Stimulated activated CD8-positive, alpha-beta memory T cell treated with anti-CD3 and anti-CD28 coated beads, Interleukin-7, amount 100 ng/mL, for 4 hours (primary cell): ENCODE results near the gene TRIM2.

ENCODE experiments used
- DNase-seq, 2 donors: peaks; one replicate each; pipeline ENCODE4 v3.0.0-alpha.2; 2020; ENCODE audit warnings: low read depth in 2 of 2

TRIM2 gene

DNA sequence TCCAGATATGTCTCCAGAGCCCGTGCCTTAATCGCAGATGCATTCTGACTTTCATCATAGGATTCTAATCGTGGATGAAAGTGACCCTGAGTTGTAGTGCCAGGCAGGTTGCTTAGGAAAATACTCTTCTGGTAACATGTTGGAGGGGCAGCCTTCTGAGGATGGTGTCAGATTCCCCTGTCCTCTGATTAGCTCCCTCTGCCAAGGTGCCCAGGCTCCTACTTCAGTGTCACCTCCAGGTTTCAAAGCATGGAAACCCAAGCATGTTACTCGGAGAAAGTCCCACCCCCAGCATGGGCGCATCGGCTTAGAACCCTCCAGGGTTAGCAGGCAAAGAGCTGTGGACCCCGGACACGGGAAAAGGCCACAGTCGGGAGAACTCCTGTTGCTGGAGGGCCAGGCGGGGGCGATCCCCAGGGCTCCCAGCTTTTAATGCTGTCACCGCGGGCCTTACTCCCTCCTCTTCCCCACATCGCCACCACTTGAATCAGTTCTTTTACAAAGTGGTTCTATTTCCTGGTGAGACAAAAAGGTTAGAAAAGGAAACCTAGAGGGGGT, 44.5 kb downstream of the TRIM2 start:
- peak in 1 of 2 donors; percentile 4 for DNase-seq

DNA sequence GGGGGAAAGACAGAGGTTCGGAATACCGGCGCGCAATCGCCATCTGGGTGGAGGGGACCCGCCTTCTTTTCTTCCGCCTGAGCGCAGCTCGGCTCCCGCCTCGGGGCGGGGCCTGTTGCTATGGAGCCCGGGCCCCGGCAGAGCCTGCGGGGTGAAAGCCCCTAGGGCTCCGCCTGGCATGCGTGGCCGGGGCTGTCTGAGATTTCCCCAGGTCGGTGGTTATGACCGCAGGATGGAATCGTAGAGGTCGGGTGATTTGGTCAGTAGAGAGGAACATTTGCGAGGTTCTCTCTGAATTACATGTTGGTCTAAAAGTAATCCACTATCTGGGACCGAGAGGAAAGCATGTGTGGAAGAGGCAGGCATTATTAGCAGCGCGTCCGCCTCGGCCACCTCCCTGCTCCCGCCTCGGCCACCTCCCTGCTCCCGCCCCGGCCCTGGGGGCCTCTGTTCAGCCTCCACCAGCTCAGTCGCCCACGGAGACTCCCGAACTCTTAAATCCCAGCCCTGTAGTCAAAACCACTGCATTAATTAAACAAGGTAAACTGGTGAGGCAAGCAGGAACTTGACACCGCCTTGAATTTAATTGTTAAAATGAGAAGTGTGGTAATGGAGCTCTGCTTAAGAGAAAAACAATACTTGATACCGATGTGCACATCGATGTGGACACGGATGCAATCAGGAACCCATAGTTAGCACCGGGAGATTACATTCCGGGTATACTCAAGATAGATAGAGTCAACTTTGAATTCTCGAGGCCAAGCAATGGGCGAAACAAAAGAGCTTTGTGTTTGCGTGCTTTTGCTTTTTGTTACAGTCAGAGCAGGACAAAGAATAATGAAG, 45.2 kb downstream of the TRIM2 start:
- DNase-seq: peak; percentile 68 to 84

DNA sequence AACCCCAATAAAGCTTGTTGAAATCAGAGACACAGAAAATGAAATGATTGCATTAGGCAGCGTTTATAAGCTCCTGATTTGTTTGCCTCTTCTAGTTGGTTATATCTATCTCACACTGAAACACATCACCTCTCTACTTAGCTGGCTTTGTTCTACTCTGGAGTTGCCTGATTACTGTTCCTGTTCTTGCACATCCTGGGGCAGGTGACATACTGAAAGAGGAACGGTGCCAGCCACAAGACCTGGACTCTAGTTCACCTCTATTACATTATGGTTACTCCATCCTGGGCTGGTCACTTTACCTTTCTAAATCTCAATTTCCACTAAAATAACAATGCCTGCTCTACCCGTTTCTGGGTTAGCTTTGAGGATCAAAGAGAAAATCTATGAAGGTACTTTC, 47.9 kb downstream of the TRIM2 start:
- DNase-seq: no peak

- DNase-seq: no peak
Observed at GRCh38 chr4:153255233-153255632, 51.0 kb downstream of the TRIM2 start.

GRCh38 chr4:153257151-153257620, 52.9 kb downstream of the TRIM2 start:
- DNase-seq: no peak

- no peak for DNase-seq
Observed at GRCh38 chr4:153257991-153258390, 53.7 kb downstream of the TRIM2 start.

DNA sequence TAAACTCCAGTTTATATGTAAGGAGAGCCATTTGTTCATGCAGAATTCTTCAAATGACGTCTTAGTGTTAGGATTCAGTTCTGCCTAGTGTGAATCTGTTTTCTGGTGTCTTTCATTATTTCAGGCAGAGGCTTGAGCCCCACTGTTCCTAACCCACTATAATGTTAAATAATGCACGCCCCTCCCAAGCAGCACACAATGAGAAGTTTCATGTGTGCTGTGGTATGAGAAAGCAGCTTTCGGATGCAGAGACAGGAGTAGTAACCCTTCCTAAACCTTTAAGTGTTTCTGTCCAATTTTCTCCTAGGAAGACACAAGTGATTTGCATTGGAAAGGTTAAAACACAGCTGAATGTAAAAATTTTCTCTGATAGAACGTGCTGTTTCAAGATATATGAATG, 54.5 kb downstream of the TRIM2 start:
- DNase-seq: no peak

GRCh38 chr4:153259661-153260060, 55.4 kb downstream of the TRIM2 start:
- DNase-seq: no peak

- no peak for DNase-seq
Observed at GRCh38 chr4:153260132-153260531, 55.9 kb downstream of the TRIM2 start.

GRCh38 chr4:153260553-153261300, 56.5 kb downstream of the TRIM2 start:
- DNase-seq: no peak

GRCh38 chr4:153261461-153261860, 57.2 kb downstream of the TRIM2 start:
- DNase-seq: no peak

- no peak for DNase-seq
Observed at GRCh38 chr4:153261914-153262313, 57.7 kb downstream of the TRIM2 start.

- DNase-seq: no peak
Observed at GRCh38 chr4:153265306-153266047, 61.2 kb downstream of the TRIM2 start.

- no peak for DNase-seq
Observed at GRCh38 chr4:153266988-153267387, 62.7 kb downstream of the TRIM2 start.

- no peak for DNase-seq
Observed at GRCh38 chr4:153267890-153268289, 63.6 kb downstream of the TRIM2 start.

DNA sequence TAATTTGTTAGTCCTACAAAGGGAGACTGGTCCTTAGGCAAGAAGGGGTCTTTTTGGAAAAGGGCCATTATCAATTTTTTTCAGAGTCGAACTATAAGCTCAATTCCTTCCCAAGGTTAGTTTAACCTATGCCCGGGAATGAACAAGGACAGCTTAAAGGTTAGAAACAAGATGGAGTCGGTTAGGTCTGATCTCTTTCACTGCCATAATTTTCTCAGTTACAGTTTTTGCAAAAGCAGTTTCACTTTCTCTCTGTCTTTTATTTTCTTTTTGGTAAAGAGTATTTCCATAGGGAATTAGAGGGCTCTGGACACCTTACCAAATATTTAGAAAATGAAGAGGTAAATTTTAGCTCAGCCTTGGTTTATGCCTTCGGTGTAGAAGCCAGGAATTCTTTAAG, 64.1 kb downstream of the TRIM2 start:
- DNase-seq: no peak

DNA sequence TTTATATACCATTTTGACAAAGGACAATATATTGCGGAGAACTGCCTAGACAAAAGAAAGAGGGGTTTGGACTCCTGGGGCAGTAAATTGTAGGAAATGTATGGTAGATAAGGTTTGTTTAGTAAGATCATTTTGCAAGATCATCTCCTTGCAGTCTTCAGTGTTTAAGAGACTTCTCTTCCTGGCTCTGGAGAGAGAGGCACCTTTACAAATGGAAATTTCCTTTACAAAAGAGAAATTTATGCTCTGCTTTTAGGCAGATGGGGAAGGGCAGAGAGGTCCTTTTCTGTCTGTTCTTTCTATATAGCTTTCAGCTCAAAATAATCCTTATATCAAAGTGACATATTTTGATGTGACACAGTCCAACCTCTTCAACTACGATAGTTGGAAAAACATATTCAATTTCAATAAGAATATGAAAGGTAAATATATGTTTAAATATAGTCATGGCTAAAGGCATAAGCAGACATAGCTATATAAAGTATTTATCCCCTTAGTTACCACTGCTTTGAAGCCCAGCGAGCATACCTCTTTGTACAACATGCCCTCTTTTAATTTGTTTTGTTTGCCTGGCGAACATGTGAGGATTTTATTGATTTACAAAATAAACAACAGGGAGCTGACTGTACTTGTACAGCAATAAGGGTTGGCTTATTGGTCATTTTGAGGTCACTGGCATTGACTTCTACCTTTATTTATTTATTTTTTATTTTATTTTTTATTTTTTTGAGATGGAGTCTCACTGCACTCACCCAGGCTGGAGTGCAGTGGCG, 65.2 kb downstream of the TRIM2 start:
- no peak for DNase-seq

DNA sequence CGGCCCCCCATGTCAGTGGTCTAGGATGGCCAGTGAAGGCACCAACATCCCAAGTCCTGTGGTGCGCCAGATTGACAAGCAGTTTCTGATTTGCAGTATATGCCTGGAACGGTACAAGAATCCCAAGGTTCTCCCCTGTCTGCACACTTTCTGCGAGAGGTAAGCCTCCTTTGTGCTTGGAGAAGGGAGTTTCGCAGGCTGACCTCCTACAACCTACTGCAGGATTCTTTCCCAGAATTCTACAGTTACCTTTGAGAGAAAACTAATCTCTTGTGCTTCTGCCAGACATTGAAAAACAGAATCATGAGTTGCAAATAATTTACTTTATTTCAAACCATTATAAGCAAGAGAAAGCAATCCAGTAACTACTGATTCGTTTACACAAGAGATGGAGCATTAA, 66.1 kb downstream of the TRIM2 start:
- no peak for DNase-seq

DNA sequence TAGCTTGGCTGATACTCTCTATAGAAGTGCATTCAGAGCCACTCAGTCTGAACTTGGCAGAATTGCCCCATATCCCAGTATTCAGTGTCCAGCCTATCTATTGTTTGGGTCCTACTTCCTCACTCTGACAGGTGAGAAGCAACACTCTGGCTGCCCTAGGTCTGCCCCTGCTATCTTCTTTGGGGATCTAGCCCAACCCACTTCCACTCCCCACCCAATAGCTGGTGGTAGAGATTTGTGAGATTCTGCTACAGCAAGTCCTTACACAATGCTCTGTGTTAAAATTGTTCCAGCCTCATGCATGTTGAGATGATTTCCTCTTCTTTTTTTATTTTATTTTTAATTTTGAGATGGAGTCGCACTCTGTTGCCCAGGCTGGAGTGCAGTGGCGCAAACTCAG, 67.6 kb downstream of the TRIM2 start:
- DNase-seq: no peak

GRCh38 chr4:153273751-153274150, 69.5 kb downstream of the TRIM2 start:
- no peak for DNase-seq

GRCh38 chr4:153274967-153275366, 70.7 kb downstream of the TRIM2 start:
- no peak for DNase-seq
